SU-DHL-6 (cell line): ENCODE measurements around the gene PICALM.
A peak's percentile ranks its signal among the peaks of the same experiment; 100 is the strongest.

ENCODE experiments used
- H2AFZ ChIP-seq: fragments of 200-600 bp; sonication (generic); 2 replicates; pipeline ENCODE4 v1.6.1; 2014; ENCODE audit warnings: low read depth, mild to moderate bottlenecking, moderate library complexity, mixed read lengths, antibody characterized with exemption, low read length; ENCODE audit not compliant: severe bottlenecking
- H3F3A ChIP-seq: fragments of 200-600 bp; shearing (Covaris generic); 2 replicates; pipeline ENCODE4 v1.6.0; 2016; ENCODE audit warnings: antibody characterized with exemption, mild to moderate bottlenecking; ENCODE audit not compliant: insufficient read depth
- H3K27ac ChIP-seq: fragments of 200-600 bp; sonication (generic); 2 replicates; pipeline ENCODE4 v1.5.1; 2016; ENCODE audit warnings: low read depth, mild to moderate bottlenecking, low read length, moderate library complexity, mixed read lengths
- H3K27me3 ChIP-seq: fragments of 200-600 bp; sonication (generic), shearing (Covaris generic); 2 replicates; pipeline ENCODE4 v1.6.0; 2014; ENCODE audit warnings: mild to moderate bottlenecking, low read length
- H3K36me3 ChIP-seq: fragments of 200-600 bp; sonication (generic); 2 replicates; pipeline ENCODE4 v1.6.1; 2014; ENCODE audit warnings: mild to moderate bottlenecking, low read length, mixed read lengths
- H3K4me2 ChIP-seq: fragments of 300-600, 200-600 bp; shearing (Covaris generic), sonication (generic); 2 replicates; pipeline ENCODE4 v1.6.0; 2014; ENCODE audit warnings: low read length, low read depth, mild to moderate bottlenecking; ENCODE audit not compliant: poor library complexity, severe bottlenecking
- H3K4me3 ChIP-seq: fragments of 200-600 bp; sonication (generic); 2 replicates; pipeline ENCODE4 v1.5.1; 2014; ENCODE audit warnings: antibody characterized with exemption, low read length, mild to moderate bottlenecking, mixed read lengths; ENCODE audit not compliant: insufficient read depth, poor library complexity, severe bottlenecking
- H3K79me2 ChIP-seq: fragments of 200-600 bp; sonication (generic); 2 replicates; pipeline ENCODE4 v1.6.1; 2014; ENCODE audit warnings: mild to moderate bottlenecking, low read length, moderate library complexity; ENCODE audit not compliant: insufficient read depth
- H3K9ac ChIP-seq: fragments of 200-600 bp; sonication (generic); 2 replicates; pipeline ENCODE4 v1.7.0; 2014; ENCODE audit warnings: mild to moderate bottlenecking, low read length
- H3K9me2 ChIP-seq: fragments of 200-600 bp; sonication (generic); replicated peaks from 2 replicates; pipeline ENCODE4 v1.6.1; 2014; ENCODE audit warnings: low read length; ENCODE audit not compliant: insufficient read depth
- H3K9me3 ChIP-seq: fragments of 200-600 bp; sonication (generic); 2 replicates; pipeline ENCODE4 v1.6.1; 2014; ENCODE audit warnings: low read length, mixed read lengths; ENCODE audit not compliant: insufficient read depth
- H4K20me1 ChIP-seq: fragments of 200-600 bp; sonication (generic); 2 replicates; pipeline ENCODE4 v1.6.1; 2014; ENCODE audit warnings: low read depth, mild to moderate bottlenecking, antibody characterized with exemption, low read length, moderate library complexity, mixed read lengths
- CTCF ChIP-seq: fragments of 200-600 bp; sonication (generic); IDR thresholded peaks from one replicate; pipeline ENCODE4 v1.5.1; 2017; ENCODE audit warnings: antibody characterized with exemption, mild to moderate bottlenecking, low read length, moderate library complexity; ENCODE audit not compliant: insufficient read depth, poor library complexity, severe bottlenecking
- EZH2phosphoT487 ChIP-seq: fragments of 200-600 bp; sonication (generic), shearing (Covaris generic); conservative IDR thresholded peaks from 2 replicates; pipeline ENCODE4 v1.6.1; 2018; ENCODE audit warnings: mild to moderate bottlenecking, antibody characterized with exemption, low read length, moderate library complexity, mixed read lengths

PICALM gene

GRCh38 chr11:86066033-86066432 lies 2.9 kb downstream of the PICALM start:
- H3K4me3 ChIP-seq: peak overlapping the region; percentile 96
- no peak for TF ChIP-seq CTCF
- no peak for TF ChIP-seq EZH2phosphoT487
- peaks cover 21% of the 10 kb centered on the region for H3F3A ChIP-seq
- no peaks in the 10 kb centered on the region for H3K36me3 ChIP-seq
- no peaks in the 10 kb centered on the region for H3K27me3 ChIP-seq
- H3K9me2 ChIP-seq: no peaks in the 10 kb centered on the region
- H2AFZ ChIP-seq: no peak overlapping the region
- peaks cover 75% of the 10 kb centered on the region for H3K79me2 ChIP-seq
- H3K9me3 ChIP-seq: no peaks in the 10 kb centered on the region
- peak overlapping the region; percentile 85 for H3K4me2 ChIP-seq
- H3K9ac ChIP-seq: peak overlapping the region; percentile 86
- H3K27ac ChIP-seq: peak overlapping the region; percentile 7; the same call in 1 of the 2 replicates
- peaks cover 40% of the 10 kb centered on the region for H4K20me1 ChIP-seq

- H3K27me3 ChIP-seq: no peaks in the 10 kb centered on the region
- H3K9me2 ChIP-seq: no peaks in the 10 kb centered on the region
- peak overlapping the region; percentile 47; the same call in 1 of the 2 replicates for H3K27ac ChIP-seq
- H3K9me3 ChIP-seq: no peaks in the 10 kb centered on the region
- peaks cover 55% of the 10 kb centered on the region for H4K20me1 ChIP-seq
- H3K4me3 ChIP-seq: peak overlapping the region; percentile 6
- 0 out of 2 replicates have a peak, but pooled peaks cover 17% of the 10 kb centered on the region for H3F3A ChIP-seq
- H3K36me3 ChIP-seq: no peaks in the 10 kb centered on the region
- no peak overlapping the region for H2AFZ ChIP-seq
- TF ChIP-seq EZH2phosphoT487 (no peak), CTCF (no peak)
- peaks cover 93% of the 10 kb centered on the region for H3K79me2 ChIP-seq
- H3K4me2 ChIP-seq: peak overlapping the region; percentile 85
- peak overlapping the region; percentile 33 for H3K9ac ChIP-seq
These were observed 4.6 kb downstream of the PICALM start for GRCh38 chr11:86064220-86064803.

- no peaks in the 10 kb centered on the region for H3K27me3 ChIP-seq
- TF ChIP-seq CTCF (no peak), EZH2phosphoT487 (no peak)
- H3K9me2 ChIP-seq: no peaks in the 10 kb centered on the region
- peak overlapping the region; percentile 47; the same call in 1 of the 2 replicates for H3K27ac ChIP-seq
- H3K9me3 ChIP-seq: no peaks in the 10 kb centered on the region
- no peak overlapping the region for H2AFZ ChIP-seq
- H4K20me1 ChIP-seq: peaks cover 63% of the 10 kb centered on the region
- H3K9ac ChIP-seq: peak overlapping the region; percentile 15; the same call in 1 of the 2 replicates
- H3F3A ChIP-seq: peaks cover 20% of the 10 kb centered on the region; the same call in 1 of the 2 replicates
- peak overlapping the region; percentile 85 for H3K4me2 ChIP-seq
- no peak overlapping the region for H3K4me3 ChIP-seq
- no peaks in the 10 kb centered on the region for H3K36me3 ChIP-seq
- peaks cover 100% of the 10 kb centered on the region for H3K79me2 ChIP-seq
These were observed 5.3 kb downstream of the PICALM start for GRCh38 chr11:86063536-86063935.
